Breast epithelium (tissue), 4 donors: ENCODE measurements around the gene SRCAP. TPM values are rescaled to one million over a fixed set of nuclear protein-coding genes. Genes with fewer than 3 reads are reported as not detected.
A peak's percentile ranks its signal among the peaks of the same experiment; 100 is the strongest.

Experiments used
- DNase-seq, 2 donors: peaks; one replicate each; pipeline ENCODE4 v3.0.0-alpha.2; 2019; ENCODE audit warnings: low spot score in 2 of 2
- H3K27ac ChIP-seq, 2 donors: fragments of 200-600 bp; sonication (generic) in 1 of 2; one replicate each; pipeline ENCODE4 v1.5.1; 2016 to 2019; ENCODE audit warnings: mild to moderate bottlenecking in 1 of 2
- H3K27me3 ChIP-seq, 2 donors: fragments of 200-600 bp; sonication (generic) in 1 of 2; one replicate each; pipeline versions ENCODE4 v1.5.1 to v1.6.0; 2017 to 2019; ENCODE audit warnings: control low read depth in 1 of 2, mild to moderate bottlenecking in 1 of 2
- H3K36me3 ChIP-seq: fragments of 200-600 bp; one replicate; pipeline ENCODE4 v1.5.1; 2019
- H3K4me1 ChIP-seq, 2 donors: fragments of 200-600 bp; sonication (generic); one replicate each; pipeline ENCODE4 v1.5.1; 2016 to 2019; ENCODE audit warnings: control low read depth in 1 of 2
- H3K4me3 ChIP-seq, 3 donors: fragments of 200-600 bp; sonication (generic); 1 replicate in 2 of 3; 2 replicates in 1 of 3; pipeline ENCODE4 v1.5.1; 2016 to 2019; ENCODE audit warnings: mild to moderate bottlenecking in 3 of 3, moderate library complexity in 2 of 3
- H3K9me3 ChIP-seq, 2 donors: fragments of 200-600 bp; sonication (generic) in 1 of 2; one replicate each; pipeline ENCODE4 v1.5.1; 2016 to 2019; ENCODE audit warnings: control low read depth in 1 of 2
- POLR2A ChIP-seq: fragments of 450-650 bp; IDR thresholded peaks from one replicate; pipeline ENCODE4 v1.6.1; 2016; ENCODE audit warnings: antibody characterized with exemption, mild to moderate bottlenecking, moderate library complexity
- POLR2AphosphoS5 ChIP-seq, 3 donors: sonication (generic); formaldehyde crosslinking; IDR thresholded peaks; one replicate each; pipeline ENCODE4 v1.6.1; 2017; ENCODE audit warnings: antibody characterized with exemption in 3 of 3
- intact Hi-C: fragments of 100-400 bp; cut with DNase I; formaldehyde crosslinking; loops from one replicate; pipeline ENCODE4 v1.15.1; 2023; ENCODE audit warnings: low total_unique reads
- total RNA-seq, 3 donors: library from RNA; depleted of rRNA; stranded (reverse); fragments of >200 nt; gene quantifications; one replicate each; pipeline ENCODE4 v1.1.0, GENCODE V29; 2016
- TF ChIP-seq, protein P1 (sequence below), 3 donors: fragments of 450-650 bp; IDR thresholded peaks; one replicate each; pipeline ENCODE4 v1.5.1; 2016 to 2017; ENCODE audit warnings: antibody characterized with exemption in 3 of 3, mild to moderate bottlenecking in 3 of 3, moderate library complexity in 3 of 3

The SRCAP gene
- total RNA-seq, 3 donors from 2014 or later = 19.0 to 24.9 (median 20.8) TPM

DNA sequence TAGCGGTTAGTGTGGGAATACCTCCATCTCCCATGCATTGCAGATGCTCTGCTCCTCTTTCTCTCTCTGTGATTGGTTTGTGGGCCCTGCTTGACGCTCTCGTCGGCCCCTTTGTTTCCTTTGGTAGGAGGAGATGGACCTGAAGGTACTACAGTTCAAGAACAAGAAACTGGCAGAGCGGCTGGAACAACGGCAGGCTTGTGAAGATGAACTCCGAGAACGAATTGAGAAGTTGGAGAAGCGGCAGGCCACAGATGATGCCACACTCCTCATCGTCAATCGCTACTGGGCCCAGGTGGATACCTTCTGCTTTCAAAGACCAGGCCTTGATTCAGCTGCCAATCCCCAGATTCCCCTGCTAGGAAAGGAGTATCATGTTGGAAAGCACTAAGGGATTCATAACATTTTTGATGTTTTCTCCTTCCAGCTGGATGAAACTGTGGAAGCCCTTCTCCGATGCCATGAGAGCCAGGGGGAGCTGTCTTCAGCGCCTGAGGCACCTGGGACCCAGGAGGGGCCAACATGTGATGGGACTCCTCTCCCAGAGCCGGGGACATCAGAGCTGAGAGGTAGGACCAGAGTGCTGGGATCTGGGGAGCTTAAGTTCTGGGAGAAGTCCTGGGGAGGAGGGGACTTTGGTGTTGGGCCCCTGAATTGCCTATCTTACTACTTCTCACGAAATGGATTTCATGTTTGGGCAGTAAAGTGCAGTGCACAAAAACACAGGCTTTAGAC lies 64.2 kb downstream of the SRCAP start:
- H3K27ac ChIP-seq = peak overlapping the region; percentile 89 to 96
- no peaks in the 10 kb centered on the region for H3K9me3 ChIP-seq
- H3K36me3 ChIP-seq = peaks cover 17% of the 10 kb centered on the region
- H3K27me3 ChIP-seq = no peaks in the 10 kb centered on the region
- no peak for DNase-seq
- peaks cover 3 to 19% of the 10 kb centered on the region in 2 donors for H3K4me1 ChIP-seq
- intact Hi-C loops = no loop called here
- H3K4me3 ChIP-seq = peak overlapping the region; percentile 82 to 93 (median 83)
- TF ChIP-seq POLR2A (no peak), POLR2AphosphoS5 (IDR thresholded peaks at IDR 0.05) (no peak)
- TF ChIP-seq, protein P1, sequence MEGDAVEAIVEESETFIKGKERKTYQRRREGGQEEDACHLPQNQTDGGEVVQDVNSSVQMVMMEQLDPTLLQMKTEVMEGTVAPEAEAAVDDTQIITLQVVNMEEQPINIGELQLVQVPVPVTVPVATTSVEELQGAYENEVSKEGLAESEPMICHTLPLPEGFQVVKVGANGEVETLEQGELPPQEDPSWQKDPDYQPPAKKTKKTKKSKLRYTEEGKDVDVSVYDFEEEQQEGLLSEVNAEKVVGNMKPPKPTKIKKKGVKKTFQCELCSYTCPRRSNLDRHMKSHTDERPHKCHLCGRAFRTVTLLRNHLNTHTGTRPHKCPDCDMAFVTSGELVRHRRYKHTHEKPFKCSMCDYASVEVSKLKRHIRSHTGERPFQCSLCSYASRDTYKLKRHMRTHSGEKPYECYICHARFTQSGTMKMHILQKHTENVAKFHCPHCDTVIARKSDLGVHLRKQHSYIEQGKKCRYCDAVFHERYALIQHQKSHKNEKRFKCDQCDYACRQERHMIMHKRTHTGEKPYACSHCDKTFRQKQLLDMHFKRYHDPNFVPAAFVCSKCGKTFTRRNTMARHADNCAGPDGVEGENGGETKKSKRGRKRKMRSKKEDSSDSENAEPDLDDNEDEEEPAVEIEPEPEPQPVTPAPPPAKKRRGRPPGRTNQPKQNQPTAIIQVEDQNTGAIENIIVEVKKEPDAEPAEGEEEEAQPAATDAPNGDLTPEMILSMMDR (IDR thresholded peaks at IDR 0.05) = no peak

- Histone ChIP-seq H3K36me3 (peaks cover 24% of the 10 kb centered on the region), H3K27ac (no peak overlapping the region), H3K4me3 (no peak overlapping the region), H3K4me1 (peaks cover 3 to 19% of the 10 kb centered on the region in 2 donors), H3K9me3 (no peaks in the 10 kb centered on the region), H3K27me3 (no peaks in the 10 kb centered on the region)
- TF ChIP-seq, protein P1 (IDR thresholded peaks at IDR 0.05) = no peak
- TF ChIP-seq POLR2AphosphoS5 (IDR thresholded peaks at IDR 0.05) = no peak
- no peak for TF ChIP-seq POLR2A
- no peak for DNase-seq
- intact Hi-C loops = no loop called here
Measured at GRCh38 chr16:30764086-30764485, 65.1 kb downstream of the SRCAP start.

- no peak for TF ChIP-seq POLR2AphosphoS5 (IDR thresholded peaks at IDR 0.05)
- TF ChIP-seq, protein P1 (IDR thresholded peaks at IDR 0.05) = no peak
- TF ChIP-seq POLR2A = no peak
- intact Hi-C loops = no loop called here
- Histone ChIP-seq H3K9me3 (no peaks in the 10 kb centered on the region), H3K27ac (no peak overlapping the region), H3K27me3 (no peaks in the 10 kb centered on the region), H3K36me3 (peaks cover 24% of the 10 kb centered on the region), H3K4me1 (peaks cover 3 to 19% of the 10 kb centered on the region in 2 donors), H3K4me3 (no peak overlapping the region)
- no peak for DNase-seq
Measured at GRCh38 chr16:30764816-30765465, 66.0 kb downstream of the SRCAP start.

- TF ChIP-seq, protein P1 (IDR thresholded peaks at IDR 0.05) = no peak
- DNase-seq = no peak
- Histone ChIP-seq H3K4me1 (peaks cover 0 to 13% of the 10 kb centered on the region in 2 donors), H3K4me3 (no peak overlapping the region), H3K9me3 (no peaks in the 10 kb centered on the region), H3K27me3 (no peaks in the 10 kb centered on the region), H3K36me3 (peaks cover 24% of the 10 kb centered on the region), H3K27ac (no peak overlapping the region)
- intact Hi-C loops = no loop called here
Measured at GRCh38 chr16:30766206-30766932, 67.4 kb downstream of the SRCAP start.

DNA sequence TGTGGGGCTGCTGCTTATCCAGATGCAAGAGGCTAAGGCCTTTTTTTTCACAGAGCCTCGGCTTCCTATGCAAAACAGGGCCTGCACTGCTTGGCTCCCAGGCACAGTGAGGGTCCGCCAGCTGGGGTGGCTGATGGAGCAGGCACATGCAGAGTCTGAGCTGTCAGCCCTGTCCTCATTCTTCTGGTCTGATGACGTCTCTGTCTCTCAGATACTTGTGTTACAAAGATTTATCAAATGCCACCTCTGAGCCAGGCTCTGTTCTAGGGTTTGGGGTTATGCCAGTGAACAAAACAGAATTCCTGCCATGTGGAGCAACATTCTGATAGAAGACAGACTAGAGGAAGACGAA lies 67.9 kb downstream of the SRCAP start:
- no peaks in the 10 kb centered on the region for H3K27me3 ChIP-seq
- no peak overlapping the region for H3K4me3 ChIP-seq
- peaks cover 0 to 13% of the 10 kb centered on the region in 2 donors for H3K4me1 ChIP-seq
- H3K9me3 ChIP-seq = no peaks in the 10 kb centered on the region
- H3K36me3 ChIP-seq = peaks cover 27% of the 10 kb centered on the region
- no peak for TF ChIP-seq POLR2A
- TF ChIP-seq, protein P1 (IDR thresholded peaks at IDR 0.05) = no peak
- no peak for DNase-seq
- H3K27ac ChIP-seq = no peak overlapping the region
- intact Hi-C loops = no loop called here
